Fibroblast of skin of right quadriceps (primary cell): ENCODE results near the gene ARHGAP44.
A peak's percentile ranks its signal among the peaks of the same experiment; 100 is the strongest.

Source experiments
- DNase-seq: peaks from one replicate; pipeline ENCODE4 v3.0.0-alpha.2; 2013

Gene ARHGAP44, protein sequence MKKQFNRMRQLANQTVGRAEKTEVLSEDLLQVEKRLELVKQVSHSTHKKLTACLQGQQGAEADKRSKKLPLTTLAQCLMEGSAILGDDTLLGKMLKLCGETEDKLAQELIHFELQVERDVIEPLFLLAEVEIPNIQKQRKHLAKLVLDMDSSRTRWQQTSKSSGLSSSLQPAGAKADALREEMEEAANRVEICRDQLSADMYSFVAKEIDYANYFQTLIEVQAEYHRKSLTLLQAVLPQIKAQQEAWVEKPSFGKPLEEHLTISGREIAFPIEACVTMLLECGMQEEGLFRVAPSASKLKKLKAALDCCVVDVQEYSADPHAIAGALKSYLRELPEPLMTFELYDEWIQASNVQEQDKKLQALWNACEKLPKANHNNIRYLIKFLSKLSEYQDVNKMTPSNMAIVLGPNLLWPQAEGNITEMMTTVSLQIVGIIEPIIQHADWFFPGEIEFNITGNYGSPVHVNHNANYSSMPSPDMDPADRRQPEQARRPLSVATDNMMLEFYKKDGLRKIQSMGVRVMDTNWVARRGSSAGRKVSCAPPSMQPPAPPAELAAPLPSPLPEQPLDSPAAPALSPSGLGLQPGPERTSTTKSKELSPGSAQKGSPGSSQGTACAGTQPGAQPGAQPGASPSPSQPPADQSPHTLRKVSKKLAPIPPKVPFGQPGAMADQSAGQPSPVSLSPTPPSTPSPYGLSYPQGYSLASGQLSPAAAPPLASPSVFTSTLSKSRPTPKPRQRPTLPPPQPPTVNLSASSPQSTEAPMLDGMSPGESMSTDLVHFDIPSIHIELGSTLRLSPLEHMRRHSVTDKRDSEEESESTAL

DNA sequence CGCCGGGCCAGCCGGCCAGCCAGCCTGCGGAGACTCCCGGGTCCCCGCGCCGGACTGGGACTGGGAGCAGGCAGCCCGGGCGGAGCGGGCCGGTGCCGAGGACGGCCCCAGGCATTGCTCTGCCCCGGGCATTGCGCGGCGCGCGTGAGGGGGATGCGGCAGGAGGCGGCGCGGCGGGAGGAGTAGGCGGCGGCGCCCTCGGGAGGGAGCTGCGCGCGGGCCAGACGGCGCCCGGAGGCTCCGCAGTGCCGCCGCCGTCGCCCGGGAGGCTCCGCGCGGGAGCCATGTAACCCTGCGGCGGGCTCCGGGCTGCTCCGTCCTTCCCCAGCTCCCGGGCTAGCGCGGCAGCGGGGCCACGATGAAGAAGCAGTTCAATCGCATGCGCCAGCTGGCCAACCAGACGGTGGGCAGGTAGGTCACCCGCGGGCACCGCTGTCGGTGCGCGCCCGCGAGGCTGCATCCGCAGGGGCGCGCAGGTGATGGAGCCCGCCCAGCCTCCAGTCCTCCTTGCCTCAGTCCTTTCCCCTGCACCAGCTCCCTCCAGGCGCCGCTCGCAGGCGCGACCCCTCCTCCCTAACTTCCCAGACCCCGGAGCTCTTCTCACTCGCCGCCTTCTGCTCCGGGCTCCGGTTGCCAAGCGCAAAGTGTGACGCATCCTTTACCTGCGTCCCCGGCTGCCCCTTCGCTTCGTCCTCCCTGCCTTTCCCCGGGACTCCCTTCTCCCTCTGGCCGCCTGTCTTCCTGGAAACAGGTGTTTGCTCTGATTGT, at the start of gene ARHGAP44:
ARHGAP44 (plus strand) TSS at position 18 of the 768 bp plus-strand sequence; CDS start at position 359, 341 bp downstream.
- peak; percentile 49 for DNase-seq

DNA sequence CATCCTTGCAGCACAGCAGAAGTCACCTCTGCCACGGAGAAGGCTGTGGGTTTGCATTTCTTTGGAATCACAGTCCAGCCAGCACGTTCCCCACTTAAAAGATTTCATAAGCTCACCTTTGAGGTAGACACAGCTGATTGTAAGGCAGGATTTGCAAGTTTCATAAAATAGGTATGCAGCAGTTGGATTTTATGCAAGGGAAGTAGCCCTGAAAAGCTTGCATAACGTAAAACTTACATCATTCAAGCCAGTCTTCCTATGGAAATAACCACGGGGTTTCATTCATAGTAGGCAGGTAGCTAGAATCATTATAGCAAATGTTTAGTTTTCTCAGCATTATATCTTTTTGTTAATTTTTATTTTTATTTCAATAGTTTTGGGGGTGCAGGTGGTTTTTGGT, 49.8 kb upstream of the ARHGAP44 start:
- DNase-seq = no peak

DNA sequence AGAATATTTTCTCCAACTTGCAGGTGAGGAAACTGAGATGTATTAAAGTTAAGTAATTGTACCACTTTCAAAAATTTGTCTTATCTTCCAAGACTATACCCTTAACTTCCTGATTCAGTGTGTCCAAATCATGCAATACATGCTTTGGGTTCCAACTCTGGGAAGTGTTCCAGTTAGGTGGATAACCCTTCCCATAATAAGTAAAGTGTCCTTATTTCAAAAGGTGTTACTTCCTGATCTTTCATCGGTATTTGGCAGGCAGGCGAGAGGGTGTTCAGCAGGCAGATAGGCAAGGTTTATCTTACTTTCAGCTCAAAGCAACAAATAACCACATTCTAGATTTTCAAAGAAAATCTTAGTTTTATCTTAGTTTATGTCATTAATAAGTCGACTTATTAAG, 46.3 kb upstream of the ARHGAP44 start:
- DNase-seq = no peak

DNA sequence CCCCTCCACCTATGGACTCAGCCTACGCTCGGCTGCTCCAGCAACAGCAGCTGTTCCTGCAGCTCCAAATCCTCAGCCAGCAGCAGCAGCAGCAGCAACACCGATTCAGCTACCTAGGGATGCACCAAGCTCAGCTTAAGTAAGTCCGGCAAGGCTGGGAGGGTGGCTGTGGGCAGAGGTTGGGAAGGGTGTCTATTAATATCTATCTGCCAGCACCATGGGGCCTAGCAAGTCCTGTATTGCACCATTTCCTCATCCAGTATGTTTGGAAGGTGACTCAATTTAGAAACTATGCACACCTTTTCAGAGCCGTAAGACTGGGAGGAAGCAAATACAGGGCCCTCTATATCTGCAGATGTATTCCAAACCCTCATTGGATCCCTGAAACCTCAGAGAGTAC, 45.0 kb upstream of the ARHGAP44 start:
- peak; percentile 18 for DNase-seq

DNA sequence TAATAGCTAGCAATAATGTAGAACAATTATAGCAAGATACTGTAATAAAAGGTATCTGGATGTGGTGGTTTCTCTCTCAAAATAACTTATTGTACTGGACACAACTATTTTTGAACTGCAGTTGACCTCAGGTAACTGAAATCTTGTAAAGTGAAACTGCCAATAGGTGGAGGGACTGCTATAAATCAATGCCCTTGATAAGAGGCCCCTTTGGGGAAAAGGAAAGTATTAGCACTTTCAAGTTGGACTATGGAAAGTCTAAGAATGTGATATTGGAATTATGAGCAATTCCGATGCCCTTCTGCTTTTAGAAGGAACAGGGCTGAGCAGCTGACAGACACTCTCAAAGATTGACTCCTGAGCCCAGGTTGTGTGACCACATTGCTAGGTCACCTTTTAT, 44.5 kb upstream of the ARHGAP44 start:
- no peak for DNase-seq

DNA sequence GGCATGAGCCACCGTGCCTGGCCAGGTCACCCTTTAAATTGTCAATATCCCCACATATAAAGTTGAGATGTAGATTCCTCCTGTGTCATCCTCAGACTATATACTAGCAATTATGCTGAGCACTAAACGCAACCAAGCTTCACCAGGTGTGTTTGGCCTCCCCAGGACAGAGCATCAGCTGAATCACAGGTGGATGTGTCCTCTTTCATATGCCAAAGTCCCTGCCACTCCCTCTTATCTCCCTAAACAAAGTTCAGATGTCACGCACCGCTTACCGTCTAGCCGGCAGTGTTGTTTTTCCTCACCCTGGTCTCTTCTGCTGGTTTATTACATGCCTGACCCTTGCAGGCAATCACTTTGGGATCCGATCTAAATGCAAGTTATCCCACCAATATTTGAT, 43.8 kb upstream of the ARHGAP44 start:
- DNase-seq = no peak

DNA sequence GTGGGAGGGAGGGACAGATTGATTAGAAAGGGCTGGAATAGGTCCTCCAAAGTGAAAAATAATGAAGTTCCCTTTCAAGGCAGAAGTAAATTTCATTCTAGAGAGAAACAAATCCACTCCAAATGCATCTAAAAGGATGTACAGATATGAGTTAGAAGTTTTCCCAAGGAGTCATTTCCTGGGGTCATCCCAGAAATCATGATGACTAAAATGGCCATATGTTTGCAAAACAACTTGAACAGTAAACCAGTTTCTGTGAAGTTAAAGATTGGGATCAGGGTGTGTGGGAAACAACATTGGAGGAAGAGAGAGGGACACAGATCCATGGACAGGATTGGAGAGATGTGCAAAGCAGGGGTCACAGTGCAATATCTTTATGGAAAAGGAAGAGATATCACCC, 32.5 kb upstream of the ARHGAP44 start:
- peak; percentile 40 for DNase-seq

DNA sequence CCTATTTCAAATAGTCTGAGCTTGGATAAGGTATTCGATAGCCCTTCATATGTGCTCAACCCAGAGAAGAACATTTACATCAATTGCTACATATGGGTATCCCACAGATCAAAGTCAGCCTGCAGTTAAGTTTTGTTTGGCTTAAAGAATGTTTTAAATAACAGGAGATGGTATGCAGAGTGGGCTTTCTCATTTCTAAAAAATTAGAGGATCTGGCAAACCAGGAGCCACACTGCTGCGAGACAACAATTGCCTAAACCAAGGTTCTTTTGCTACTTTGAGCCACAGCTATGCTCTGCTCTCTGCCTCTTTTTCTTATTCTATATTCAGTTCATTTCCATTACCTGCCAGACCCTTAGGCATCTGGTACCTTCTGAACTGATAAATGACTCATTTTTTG, 30.2 kb upstream of the ARHGAP44 start:
- DNase-seq = no peak

DNA sequence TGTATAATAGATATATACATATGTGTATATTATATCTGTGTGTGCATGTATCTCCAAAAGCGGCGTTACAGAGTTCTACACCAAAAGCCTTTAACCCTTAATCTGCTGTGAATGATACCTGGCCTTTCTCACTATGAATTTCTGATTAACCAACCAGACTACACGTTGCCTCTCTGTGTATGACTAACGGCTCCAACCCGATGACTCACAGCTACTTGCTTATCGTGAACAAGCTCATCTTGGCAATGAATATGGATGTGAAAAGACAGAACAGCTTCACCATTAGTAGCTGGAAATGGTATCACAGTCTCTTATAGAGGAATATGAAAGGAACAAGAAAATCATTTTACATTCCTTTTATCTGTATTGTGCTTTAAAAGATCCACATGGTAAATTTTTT, 23.8 kb upstream of the ARHGAP44 start:
- peak; percentile 75 for DNase-seq

DNA sequence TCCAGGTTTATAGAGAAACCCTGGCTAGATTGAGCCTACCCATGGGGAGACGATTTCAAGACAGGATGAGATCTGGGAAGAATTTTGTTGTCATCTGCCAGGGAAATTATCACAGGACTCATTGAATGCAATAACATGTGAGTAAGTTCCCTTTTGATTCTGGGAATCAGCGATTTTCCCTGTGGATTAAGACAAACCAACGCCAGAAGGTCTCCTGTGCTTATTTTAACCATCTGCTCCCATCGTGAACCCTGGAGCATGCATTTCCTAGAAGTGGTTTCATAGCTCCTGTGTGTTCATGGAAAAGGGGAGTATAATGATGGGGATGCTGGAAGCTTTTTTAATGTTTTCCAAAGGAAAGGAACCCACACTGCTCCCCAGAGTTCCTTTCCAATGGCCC, 21.0 kb upstream of the ARHGAP44 start:
- no peak for DNase-seq

DNA sequence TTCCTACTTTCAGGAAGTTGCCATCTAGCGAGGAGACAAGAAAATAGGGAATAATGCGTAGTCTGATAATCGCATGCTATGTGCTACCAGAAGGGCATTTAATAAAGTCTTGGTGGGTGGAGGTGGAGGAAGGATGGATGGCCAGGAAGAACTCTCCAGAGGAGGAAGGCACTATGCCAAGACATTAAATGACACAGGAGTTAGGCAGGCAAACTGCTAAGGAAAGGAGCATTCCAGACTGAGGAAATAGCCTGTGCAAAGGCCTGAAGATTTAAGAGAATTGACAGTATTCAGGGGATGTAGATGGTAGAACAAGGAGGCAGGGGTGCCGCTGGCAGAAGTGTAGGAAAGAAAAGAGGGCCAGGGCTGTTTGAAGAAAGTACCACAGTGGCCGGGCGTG, 19.3 kb upstream of the ARHGAP44 start:
- DNase-seq = peak; percentile 6

DNA sequence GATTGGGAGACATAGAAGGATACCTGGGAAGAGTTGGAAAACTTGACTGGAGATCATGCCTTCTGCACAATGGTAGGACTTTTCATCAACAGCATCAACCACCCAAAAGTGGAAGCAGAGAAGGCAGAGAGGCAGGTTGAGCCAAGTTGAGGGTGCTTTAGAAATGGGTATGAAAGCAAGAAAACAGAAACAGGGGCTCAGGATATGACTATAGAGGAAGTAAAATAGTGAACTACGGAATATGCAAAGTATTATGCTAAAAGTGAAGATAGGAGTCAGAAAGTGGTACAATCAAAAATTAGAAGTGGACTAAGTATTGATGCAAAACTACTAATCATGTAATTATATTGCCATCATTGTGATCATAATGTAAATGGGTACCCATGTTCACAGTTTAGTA, 16.1 kb upstream of the ARHGAP44 start:
- no peak for DNase-seq

DNA sequence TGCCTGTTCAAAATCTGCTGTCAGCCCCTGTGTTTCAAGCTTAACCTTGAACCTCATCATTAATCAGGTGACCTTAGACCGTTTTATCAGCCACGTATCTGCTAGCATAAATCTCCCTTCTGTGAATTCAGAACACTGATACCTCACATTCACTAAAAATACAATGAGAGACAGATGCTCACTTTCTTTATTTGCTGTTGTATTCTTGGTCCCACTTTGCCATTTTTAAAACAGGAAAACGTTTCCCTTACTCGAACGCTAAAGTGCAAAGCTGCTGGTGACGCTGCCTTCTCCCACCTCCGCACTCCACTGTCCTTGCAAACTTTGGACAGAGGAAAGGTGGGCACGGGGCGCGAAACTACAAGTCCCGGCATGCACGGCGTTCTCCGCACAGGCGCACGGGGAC, 220 bp upstream of the ARHGAP44 start:
- no peak for DNase-seq

DNA sequence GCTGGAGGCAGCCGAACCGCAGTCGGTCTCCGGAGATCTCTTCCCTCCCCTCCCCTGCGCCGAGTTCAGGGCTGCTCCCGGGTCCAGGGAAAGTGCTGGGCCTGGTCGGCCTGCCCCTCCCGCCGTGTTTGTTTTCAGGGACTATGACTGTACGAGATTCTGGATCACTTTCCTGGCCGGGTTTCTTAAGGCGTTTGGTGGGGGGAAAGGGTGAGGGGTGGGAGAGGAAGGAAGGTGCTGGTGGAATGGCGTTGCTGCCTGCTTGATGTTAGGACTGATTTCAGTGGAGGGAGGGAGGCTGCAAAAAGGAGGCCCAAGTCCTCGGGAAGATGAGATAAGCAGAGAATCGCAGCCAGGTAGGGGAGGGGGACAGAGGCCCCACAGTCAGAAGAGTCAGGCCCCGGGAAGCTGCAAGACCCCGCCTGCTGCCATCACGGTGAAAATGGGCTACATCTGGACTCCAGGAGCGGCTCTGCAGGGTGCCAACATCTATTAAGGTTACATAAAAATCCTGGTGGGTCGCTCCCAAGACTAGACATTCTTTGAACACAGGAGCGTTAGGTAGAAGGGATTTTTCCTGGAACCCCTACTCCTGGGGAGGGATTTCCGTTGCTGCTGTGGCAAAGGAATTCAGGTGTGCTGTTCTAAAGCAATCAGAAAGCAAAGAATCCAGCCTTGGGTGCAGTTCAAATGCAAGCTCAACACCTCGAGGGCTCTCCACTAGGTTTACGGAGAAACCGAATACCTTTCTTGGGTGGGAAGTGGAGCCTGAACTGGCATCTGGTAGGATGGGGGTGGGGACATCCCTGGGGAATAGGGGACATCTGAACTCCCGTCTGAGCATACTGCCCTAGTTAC, 1.2 kb downstream of the ARHGAP44 start:
- DNase-seq = no peak

DNA sequence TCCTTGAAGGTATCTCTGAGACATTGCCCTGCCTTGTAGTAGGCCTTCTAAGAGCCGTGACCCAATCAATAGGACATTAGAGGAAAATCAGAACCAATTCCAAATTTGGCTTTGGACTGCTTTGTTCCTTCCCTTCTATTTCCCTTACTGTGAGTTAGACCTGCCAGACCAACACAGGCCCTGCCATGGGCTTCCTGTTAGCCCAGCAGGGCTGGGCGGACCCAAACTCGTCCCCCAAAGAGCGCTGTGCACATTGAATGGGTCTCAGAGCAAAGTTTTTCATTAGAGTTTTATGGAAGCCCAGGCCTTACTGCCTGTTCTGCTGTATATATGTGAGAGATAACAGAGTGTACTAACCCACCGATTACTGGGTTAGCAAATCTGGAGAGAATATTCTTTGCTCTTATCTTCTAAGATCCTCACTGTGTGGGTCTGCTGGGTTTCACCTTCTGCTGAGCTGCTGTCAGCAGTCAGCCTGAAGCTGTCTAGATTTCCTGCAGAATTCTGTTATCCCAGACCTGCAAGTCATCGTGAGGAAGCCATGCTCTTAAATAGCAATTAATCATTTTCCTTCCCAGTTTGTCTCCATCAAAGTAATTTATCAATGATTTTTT, 5.7 kb downstream of the ARHGAP44 start:
- no peak for DNase-seq

DNA sequence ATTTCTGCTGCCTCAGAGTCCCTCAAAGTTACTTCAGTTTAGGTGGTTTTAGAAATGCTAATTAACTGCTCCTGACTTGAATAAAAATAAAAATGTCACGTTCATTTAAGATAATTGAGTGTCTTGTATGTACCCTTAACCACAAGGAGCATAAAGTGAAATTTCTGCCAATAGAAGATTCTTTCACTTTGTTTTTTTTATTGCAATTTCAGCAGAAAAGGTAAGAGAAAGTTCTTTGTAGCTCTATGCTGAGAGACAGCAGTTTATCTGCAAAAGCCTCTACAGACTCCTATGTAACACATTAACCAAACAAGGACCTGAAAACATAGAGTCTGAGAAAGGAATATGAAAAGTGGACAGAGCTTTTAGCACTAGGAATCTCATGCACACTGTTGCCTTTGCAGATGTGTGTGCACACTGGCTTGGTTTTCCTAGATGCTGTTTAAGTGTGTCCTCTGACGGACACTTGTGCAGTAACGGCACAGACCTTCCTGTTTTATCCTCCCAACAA, 11.6 kb downstream of the ARHGAP44 start:
- no peak for DNase-seq

DNA sequence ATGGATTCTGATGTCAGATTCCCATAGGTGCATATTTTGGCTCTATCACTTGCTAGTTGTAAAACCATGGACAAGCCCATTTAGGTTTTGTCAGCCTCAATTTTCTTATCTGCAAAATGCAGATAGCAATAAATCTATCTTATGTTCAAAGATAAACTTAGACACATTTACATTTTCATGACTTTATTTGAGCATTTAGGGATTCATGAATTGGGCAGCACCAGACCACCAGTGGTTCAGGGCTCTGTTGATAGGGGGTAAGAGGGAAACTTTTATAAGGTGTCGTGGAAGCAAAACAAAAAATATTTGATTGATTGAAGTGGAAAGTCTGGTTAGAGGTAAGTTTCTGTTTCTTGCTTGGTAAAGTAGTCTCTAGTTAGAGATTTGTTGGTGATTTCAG, 17.3 kb downstream of the ARHGAP44 start:
- no peak for DNase-seq

DNA sequence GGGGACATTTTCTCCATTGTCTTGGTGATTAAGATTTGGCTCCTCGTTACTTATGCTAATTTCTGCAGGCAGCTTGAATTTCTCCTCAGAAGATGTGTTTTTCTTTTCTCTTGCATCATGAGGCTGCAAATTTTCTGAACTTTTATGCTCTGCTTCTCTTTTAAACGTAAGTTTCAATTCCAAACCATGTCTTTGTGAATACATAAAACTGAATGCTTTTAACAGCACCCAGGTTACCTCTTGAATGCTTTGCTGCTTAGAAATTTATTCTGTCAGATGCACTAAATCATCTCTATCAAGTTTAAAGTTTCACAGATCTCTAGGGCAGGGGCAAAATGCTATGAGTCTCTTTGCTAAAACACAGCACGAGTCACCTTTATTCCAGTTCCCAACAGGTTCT, 19.4 kb downstream of the ARHGAP44 start:
- DNase-seq = no peak

DNA sequence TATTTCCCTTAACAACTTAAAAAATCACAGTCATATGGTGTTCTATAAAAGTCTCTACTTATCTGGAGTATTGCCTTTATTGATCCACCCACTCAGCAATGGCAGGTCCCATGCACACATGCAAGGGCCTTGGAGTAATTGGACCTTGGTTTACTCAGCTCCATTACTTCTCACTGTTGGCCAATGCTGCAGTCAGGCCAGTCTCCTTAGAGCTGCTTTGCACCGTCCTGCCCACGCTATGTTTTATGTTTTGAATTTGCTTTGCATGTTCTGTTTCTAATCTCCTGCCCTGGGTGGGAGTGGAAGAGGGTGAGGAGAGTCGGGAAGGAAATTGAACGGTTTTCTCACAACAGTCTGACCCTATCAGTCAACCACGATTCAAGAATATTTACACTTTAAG, 23.6 kb downstream of the ARHGAP44 start:
- DNase-seq = no peak

DNA sequence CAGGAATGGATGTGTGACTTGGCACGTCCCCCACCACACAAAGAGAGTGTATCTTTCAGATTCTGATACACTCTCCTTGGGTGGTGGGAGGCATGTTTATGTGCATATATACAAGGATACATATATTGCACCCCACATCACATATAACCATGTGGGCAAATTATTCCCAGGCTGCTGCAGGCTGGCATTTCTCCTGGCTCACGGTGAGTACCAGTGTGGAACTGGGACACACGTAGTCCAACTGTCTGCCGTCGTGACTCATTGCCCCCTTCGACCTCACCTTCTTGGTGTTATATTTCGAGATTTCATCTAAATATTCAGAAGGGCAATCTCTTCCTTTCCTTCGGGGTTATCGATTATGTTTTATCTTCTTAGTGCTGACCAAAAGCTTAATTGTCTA, 24.4 kb downstream of the ARHGAP44 start:
- DNase-seq = no peak

DNA sequence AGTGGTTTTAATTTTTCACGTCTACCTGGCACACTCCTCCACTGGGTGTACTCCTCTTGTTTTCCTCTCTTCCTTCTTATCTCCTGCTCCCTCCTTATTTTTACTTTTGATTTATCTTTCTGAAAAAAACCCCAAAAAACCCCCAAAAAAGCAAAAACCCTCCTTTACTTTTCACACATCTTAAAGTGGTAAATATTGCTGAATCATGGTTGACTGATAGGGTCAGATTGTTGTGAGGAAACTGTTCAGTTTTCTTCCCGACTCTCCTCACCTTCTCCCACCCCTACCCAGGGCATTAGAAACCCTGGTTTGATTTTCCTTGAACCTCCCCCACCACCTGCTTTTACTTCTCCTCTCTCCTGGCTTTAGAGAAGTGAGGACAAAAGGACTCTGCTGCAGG, 25.4 kb downstream of the ARHGAP44 start:
- no peak for DNase-seq

DNA sequence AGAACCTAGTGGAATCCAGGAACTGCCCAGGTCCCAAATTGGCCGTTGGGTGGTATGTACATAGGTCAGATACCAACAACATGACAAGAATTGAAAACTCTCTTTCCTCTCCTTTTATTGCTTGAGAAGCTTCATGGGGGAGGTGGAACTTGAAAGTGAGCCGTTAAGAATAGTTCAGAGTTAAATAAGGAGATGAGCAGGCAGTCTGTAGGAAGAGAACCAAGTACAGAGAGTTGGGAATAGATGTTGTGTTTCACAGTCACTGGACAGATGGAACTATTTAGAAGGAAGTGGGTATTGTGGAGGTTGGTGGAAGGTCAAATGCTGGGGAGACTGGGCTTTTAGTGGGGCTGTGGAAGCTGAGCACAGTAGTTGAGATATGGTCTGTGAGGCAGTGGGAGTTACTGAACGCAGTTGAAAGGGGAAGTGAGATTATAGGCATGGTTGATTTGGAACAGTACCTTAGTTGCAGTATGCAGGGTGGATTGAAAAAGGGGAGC, 26.4 kb downstream of the ARHGAP44 start:
- no peak for DNase-seq
